GM18951 (cell line): Measurements from ENCODE around the gene CELSR1.

ENCODE experiments used
- POLR2A ChIP-seq: IDR thresholded peaks from 4 replicates; pipeline ENCODE4 v1.6.1; 2011; ENCODE audit warnings: mild to moderate bottlenecking; ENCODE audit not compliant: insufficient read length, insufficient read depth; ENCODE audit errors: extremely low read depth
- in situ Hi-C: fragments of 300-500 bp; cut with MboI; formaldehyde crosslinking; loops from one replicate; pipeline ENCODE4 v1.12.0; 2022; ENCODE audit warnings: low sequenced_read_pairs, mixed read lengths, inconsistent platforms; ENCODE audit not compliant: unreplicated experiment

CELSR1 gene

GRCh38 chr22:46449116-46449691, 88.2 kb downstream of the CELSR1 start:
- in situ Hi-C loops: no loop called here

DNA sequence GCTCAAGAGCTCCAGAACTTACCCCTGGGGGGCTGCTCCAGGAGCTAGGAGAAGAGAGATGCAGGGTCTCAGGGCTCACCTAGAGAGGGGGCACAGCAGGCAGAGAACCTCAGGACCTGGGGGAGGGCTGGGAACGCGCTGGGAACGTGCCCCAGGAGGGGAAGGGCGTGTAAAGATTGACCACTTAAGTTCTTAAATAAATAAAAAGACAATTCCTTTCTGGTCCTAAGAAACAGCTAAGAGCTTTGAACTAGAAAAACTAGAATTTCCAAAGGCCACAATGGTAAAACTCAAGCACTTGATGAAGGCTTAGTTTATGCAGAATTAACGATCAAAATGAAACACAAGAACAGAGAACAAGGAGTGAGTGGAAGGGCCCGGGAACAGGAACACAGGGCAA, 89.1 kb downstream of the CELSR1 start:
- TF ChIP-seq POLR2A: no peak
- in situ Hi-C loops: no loop called here

More at GRCh38 chr22:46449116-46449691, 88.2 kb downstream of the CELSR1 start:
- no peak for TF ChIP-seq POLR2A

DNA sequence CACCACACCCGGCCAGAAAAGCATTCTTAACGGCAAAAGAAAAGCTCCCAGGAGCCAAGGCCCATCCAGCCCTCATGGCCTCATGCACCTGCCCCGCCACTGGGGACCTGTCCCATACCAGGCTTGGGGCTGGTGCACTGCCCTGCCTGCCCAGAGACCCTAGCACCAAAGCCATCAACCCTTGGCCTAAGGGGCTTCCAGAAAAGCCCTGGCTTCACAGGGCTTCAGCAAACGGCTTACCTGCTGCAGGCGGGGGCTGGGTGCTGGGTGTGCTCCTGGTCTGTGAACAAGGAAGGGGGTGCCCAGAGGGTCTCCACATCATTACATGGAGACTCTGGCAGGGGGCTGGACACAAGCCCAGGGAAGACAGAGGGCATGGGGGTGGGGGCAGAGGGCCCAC, 89.5 kb downstream of the CELSR1 start:
- no peak for TF ChIP-seq POLR2A
- in situ Hi-C loops: no loop called here

- no peak for TF ChIP-seq POLR2A
- in situ Hi-C loops: no loop called here
Measured at GRCh38 chr22:46446799-46447198, 90.6 kb downstream of the CELSR1 start.

DNA sequence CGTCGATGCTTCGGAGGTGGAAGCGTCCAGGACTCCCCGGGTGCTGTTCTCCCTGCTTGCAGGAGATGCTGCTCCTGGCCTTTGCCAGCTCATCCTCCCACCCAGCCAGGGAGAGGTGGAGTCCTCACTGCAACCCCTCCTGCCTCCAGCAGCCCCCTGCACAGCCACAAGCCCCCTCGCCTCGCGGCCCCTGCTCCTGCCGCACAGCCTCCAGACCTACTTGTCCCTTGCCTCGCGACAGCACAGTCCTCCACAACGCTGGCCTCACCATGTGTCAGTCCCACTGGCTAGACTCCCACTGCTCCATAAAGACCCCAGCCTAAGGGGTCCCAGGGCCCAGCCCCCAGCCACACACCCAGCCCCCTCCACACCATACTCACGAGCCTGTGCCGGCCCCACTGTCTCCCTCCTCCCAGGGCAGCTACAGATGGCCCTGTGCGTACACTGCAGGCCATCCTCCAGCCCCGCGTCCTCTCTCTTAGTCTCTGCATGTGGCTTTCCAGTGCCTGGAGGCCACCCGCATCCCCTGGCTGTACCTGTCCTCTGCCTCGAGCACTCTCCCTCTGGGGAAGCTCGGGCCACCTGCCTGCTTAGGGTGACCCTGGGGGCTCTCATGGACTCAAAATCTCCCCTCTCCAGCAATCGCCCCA, 91.5 kb downstream of the CELSR1 start:
- in situ Hi-C loops: no loop called here
- TF ChIP-seq POLR2A: no peak

DNA sequence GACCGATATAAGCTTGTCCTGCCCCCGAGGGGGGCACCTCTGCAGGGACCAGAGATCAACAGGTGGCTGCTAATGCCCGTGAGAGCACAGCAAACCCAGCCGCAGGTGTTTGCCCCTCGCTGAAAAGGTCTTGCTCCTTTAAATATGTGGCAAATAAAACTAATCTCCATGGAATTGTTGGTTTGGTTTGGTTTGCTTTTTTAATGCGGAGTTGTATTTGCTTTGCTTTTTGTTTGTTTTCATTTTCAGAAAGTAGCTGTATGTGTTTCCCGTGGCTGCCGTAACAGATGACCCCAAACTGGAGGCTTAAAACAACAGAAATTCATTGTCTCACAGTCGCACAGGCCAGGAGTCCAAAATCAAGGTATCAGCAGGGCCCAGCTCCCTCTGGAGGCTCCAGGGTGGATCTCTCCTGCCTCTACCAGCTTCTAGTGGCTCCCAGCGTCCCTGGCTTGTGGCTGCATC, 93.0 kb downstream of the CELSR1 start:
- TF ChIP-seq POLR2A: no peak

DNA sequence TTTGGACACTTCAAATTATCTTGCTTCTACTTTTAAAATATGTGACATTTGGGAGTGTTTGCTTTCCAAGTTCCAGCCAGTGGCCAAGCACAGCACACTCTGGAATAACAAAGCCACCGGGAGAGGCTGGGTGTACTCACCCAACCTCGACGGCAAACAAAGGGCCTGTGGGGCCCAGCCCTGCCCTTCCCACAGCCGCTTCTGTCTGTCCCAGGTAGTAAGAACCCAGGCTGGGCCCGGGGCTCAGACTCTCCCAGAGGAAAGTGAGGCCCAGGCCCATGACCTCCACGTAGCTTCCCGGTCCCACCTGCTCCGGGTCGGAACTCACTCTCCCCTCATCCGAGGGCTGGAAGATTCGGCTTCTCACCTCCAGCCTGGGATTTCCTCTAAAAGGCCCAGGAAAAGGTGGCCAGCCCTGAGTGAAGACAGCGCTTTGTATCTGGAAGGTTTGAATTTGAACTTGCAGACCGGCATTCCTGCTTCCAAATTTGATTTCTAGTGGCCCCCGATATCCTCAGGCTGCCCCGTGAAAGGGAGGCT, 93.5 kb downstream of the CELSR1 start:
- in situ Hi-C loops: no loop called here

More for the DNA sequence above, 93.0 kb downstream of the CELSR1 start:
- in situ Hi-C loops: no loop called here

DNA sequence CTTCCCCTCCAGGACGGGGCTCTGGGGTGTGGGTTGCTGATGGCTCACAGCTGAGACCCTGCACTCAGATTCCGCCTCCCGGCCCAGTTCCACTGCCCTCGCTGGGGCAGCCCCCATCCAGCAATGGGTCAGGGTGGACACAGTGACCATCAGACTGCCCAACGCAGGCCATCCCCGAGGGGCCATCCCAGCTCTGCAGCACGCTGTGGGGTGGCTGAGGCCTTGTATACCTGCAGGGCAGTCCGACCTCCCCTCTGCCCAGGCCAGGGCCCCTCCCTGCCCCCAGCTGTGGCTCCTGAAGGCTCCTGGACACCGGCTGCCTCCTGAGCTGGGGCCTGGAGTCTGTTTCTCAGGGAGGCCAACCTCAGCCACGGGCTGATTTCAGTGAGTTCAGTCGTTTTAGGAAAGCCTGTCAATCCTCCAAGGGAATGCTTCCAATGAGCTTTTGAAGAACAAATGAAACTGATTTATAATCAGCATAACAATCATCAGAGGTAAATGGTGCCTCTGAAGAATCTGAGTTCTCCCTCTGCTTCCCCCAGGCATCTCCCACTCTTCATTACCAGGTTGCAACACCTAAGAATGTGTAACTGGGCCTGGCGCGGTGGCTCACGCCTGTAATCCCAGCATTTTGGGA, 95.1 kb downstream of the CELSR1 start:
- no peak for TF ChIP-seq POLR2A
- in situ Hi-C loops: no loop called here

More for the DNA sequence above, 93.5 kb downstream of the CELSR1 start:
- TF ChIP-seq POLR2A: no peak

GRCh38 chr22:46439576-46440465, 97.6 kb downstream of the CELSR1 start:
- no peak for TF ChIP-seq POLR2A
- in situ Hi-C loops: loop anchor here (10.0 kb wide), 1 partner anchor 75 kb away; no protein-coding TSS in a partner anchor

GRCh38 chr22:46439111-46439510, 98.3 kb downstream of the CELSR1 start:
- no peak for TF ChIP-seq POLR2A
- in situ Hi-C loops: loop anchor here (10.0 kb wide), 1 partner anchor 74 kb away; no protein-coding TSS in a partner anchor

- in situ Hi-C loops: loop anchor here (10.0 kb wide), 1 partner anchor 73 kb away; no protein-coding TSS in a partner anchor
Measured at GRCh38 chr22:46437671-46438440, 99.6 kb downstream of the CELSR1 start.

More at GRCh38 chr22:46437671-46438440, 99.6 kb downstream of the CELSR1 start:
- no peak for TF ChIP-seq POLR2A
